Activated naive CD8-positive, alpha-beta T cell treated with anti-CD3 and anti-CD28 coated beads, Interleukin-2, amount 50 U/mL, for 16 hours (primary cell): Measurements from ENCODE around the gene LAMTOR3.

Experiments
- DNase-seq: peaks from one replicate; pipeline ENCODE4 v3.0.0-alpha.2; 2020; ENCODE audit warnings: low read depth, low spot score

The LAMTOR3 gene

GRCh38 chr4:99861120-99861905, 32.9 kb downstream of the LAMTOR3 start:
- DNase-seq: no peak

GRCh38 chr4:99860521-99860920, 33.7 kb downstream of the LAMTOR3 start:
- no peak for DNase-seq

GRCh38 chr4:99859618-99860017, 34.6 kb downstream of the LAMTOR3 start:
- DNase-seq: no peak

GRCh38 chr4:99857307-99857706, 36.9 kb downstream of the LAMTOR3 start:
- no peak for DNase-seq

- DNase-seq: no peak
These were observed 38.1 kb downstream of the LAMTOR3 start for GRCh38 chr4:99856166-99856565.

- DNase-seq: no peak
These were observed 38.5 kb downstream of the LAMTOR3 start for GRCh38 chr4:99855678-99856077.

- DNase-seq: no peak
These were observed 40.2 kb downstream of the LAMTOR3 start for GRCh38 chr4:99853999-99854398.

GRCh38 chr4:99853190-99853589, 41.0 kb downstream of the LAMTOR3 start:
- no peak for DNase-seq

GRCh38 chr4:99852199-99852749, 42.0 kb downstream of the LAMTOR3 start:
- no peak for DNase-seq

- DNase-seq: no peak
These were observed 45.6 kb downstream of the LAMTOR3 start for GRCh38 chr4:99848591-99849001.

- no peak for DNase-seq
These were observed 46.8 kb downstream of the LAMTOR3 start for GRCh38 chr4:99847362-99847976.

- DNase-seq: no peak
These were observed 47.3 kb downstream of the LAMTOR3 start for GRCh38 chr4:99846891-99847290.

- no peak for DNase-seq
These were observed 48.3 kb downstream of the LAMTOR3 start for GRCh38 chr4:99845708-99846469.

- DNase-seq: no peak
These were observed 49.0 kb downstream of the LAMTOR3 start for GRCh38 chr4:99845179-99845578.

- DNase-seq: no peak
These were observed 50.2 kb downstream of the LAMTOR3 start for GRCh38 chr4:99844048-99844447.

- no peak for DNase-seq
These were observed 50.8 kb downstream of the LAMTOR3 start for GRCh38 chr4:99843413-99843812.

GRCh38 chr4:99841129-99841528, 53.1 kb downstream of the LAMTOR3 start:
- no peak for DNase-seq

- no peak for DNase-seq
These were observed 55.3 kb downstream of the LAMTOR3 start for GRCh38 chr4:99838927-99839326.

GRCh38 chr4:99835942-99836341, 58.3 kb downstream of the LAMTOR3 start:
- DNase-seq: no peak

GRCh38 chr4:99834569-99834968, 59.7 kb downstream of the LAMTOR3 start:
- no peak for DNase-seq

- no peak for DNase-seq
These were observed 60.5 kb downstream of the LAMTOR3 start for GRCh38 chr4:99833756-99834155.

GRCh38 chr4:99832758-99833157, 61.5 kb downstream of the LAMTOR3 start:
- no peak for DNase-seq
